Stimulated activated CD4-positive, alpha-beta T cell treated with anti-CD3 and anti-CD28 coated beads, TNF-alpha, amount 100 ng/mL, for 4 hours (primary cell): ENCODE measurements around the gene KRTAP12-1.

Experiments used
- DNase-seq, 3 experiments: peaks; one replicate each; pipeline ENCODE4 v3.0.0-alpha.2; 2020; ENCODE audit warnings: low read depth in 3 of 3

The KRTAP12-1 gene, protein sequence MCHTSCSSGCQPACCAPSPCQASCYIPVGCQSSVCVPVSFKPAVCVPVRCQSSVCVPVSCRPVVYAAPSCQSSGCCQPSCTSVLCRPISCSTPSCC

DNA sequence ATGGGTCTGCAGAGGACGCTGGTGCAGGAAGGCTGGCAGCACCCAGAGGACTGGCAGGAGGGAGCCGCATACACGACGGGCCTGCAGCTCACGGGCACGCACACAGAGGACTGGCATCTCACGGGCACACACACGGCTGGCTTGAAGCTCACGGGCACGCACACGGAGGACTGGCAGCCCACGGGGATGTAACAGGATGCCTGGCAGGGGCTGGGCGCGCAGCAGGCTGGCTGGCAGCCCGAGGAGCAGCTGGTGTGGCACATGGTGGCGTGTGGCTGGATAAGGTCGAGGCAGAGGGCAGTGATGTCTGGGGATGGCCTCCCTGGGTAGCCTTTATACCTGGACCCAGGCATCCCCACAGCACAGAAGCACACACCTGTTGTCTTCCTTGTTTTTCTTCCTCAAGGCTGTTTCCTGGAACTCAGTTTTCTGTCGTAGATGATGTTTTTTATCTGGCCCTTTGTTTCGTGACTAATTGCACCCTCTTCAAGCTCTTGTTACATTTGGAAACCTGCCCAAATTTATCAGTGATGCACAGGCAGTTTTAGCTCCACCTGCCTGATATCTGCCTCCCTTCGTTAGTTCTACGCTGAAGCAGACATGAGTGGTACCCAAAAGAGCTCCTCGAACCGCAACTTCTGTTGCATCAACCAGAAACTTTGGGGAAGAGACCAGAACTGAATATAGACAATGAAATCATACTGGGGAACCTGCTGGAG lies at the start of gene KRTAP12-1:
TSS of gene KRTAP12-1 (minus strand) at position 303 of the 719 bp plus-strand sequence. CDS start at position 263, 40 bp downstream.
- DNase-seq, result no peak

DNA sequence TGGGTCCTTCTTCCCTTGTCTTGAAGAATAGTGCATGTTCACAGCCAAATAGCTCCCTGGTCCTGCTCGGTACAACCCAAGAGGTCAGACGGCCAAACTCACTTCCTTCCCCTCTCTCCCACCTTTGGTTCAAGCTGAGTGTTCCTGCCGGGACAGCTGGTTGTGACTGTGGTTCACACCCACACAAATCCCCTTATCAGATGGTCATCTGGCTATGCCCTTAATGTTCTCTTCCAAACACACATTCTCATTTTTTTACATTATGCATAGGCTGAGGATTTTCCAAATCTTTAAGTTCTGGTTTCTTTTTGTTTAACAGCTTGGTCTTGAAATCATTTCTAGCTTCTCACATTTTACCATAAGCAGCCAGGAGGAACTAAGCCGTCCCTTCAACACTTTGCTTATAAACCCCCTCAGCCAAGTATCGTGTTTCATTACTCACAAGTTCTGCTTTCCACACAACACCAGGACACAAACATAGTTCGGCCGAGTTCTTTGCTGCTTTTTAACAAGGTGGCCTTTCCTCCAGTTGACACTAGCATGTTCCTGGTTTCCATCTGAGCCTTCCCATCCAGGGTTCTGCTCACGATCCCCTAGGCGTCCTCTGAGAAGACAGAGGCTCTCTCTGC lies 49.1 kb upstream of the KRTAP12-1 start:
- no peak for DNase-seq

DNA sequence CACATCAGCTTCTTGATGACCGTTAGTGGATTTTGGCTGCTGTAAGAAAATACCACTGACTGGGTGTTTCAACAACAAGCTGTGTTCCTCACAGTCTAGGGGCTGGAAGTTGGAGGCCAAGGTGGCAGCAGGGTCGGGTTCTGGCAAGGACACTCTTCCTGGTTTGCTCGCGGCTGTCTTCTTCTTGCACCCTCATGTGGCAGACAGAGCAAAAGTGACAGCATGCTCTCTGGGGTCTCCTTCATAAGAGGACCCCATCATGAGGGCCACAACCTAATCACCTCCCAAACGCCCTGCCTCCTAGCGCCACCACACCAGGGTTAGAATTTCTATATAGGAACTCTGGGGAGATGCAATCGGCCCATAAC lies 48.0 kb upstream of the KRTAP12-1 start:
- DNase-seq, result no peak

DNA sequence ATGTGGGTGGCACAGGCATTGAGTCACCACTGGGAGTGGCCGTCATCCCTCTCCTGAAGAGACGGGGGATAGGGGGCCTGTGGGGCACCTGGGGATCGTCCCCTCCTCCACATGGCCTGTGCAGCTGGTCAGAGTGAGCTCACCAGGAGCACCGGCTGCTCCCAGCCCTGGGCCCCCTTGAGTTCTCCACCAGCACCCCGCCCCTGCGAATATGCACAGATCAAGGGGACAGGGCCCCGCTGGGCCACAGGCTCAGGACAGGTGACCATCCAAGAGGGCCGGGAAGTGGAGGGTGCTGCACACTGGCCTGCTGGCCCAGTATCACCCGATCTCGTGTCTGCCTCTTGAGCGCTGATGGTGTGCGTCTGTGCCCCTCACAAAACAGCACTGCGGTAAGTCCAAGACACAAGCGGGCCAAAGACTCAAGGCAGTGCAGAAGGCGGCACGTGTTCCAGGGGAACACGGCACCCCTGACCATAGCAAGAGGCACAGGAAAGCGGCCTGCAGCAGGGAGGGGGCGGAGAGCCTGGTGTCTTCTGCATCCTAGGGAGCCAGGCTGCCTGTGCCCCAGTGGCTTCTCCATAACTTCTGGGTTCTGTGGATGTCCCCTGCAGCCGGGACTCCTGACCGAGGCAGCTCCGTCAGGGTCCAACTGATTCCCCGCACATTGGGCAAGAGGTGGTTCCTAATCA lies 47.5 kb upstream of the KRTAP12-1 start:
- DNase-seq, result no peak

GRCh38 chr21:44728716-44729115 lies 46.8 kb upstream of the KRTAP12-1 start:
- DNase-seq, result no peak

- DNase-seq, result no peak
Measured at GRCh38 chr21:44727757-44728156, 45.8 kb upstream of the KRTAP12-1 start.

DNA sequence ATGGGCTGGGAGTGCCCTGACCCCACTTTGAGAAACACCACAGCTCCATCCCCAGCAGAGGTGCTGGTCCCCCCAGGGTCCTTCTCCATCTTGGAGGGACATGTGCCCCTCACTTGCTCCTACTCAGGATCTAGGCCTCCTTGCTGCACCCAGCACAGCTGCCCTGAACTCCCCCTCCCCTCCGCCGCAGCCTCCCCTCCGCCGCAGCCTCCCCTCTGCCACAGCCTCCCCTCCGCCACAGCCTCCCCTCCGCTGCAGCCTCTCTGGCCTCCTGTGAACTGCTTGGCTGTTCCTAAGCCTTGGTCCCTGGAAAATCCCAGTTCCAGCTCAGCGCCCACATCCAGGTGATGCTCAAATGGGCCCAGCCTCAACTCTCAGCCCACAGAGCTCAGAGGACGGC lies 45.4 kb upstream of the KRTAP12-1 start:
- DNase-seq, result no peak

GRCh38 chr21:44726826-44727225 lies 44.9 kb upstream of the KRTAP12-1 start:
- no peak for DNase-seq

DNA sequence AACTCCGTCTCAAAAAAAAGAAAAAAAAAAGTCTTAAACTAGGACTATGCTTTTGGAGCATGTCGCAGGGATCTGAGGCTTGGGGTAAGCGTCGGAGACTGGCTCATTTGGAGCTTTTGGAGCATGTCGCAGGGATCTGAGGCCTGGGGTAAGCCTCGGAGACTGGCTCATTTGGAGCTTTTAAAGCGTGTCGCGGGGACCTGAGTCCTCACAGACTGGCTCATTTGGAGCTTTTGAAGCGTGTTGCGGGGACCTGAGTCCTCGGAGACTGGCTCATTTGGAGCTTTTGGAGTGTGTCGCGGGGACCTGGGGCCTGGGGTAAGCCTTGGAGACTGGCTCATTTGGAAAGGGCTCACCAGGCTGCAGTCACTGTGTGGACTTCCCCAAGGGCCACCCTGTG lies 43.0 kb upstream of the KRTAP12-1 start:
- DNase-seq, result no peak

GRCh38 chr21:44724196-44724595 lies 42.2 kb upstream of the KRTAP12-1 start:
- no peak for DNase-seq

- no peak for DNase-seq
Measured at GRCh38 chr21:44723177-44724131, 41.5 kb upstream of the KRTAP12-1 start.

GRCh38 chr21:44722731-44723130 lies 40.8 kb upstream of the KRTAP12-1 start:
- no peak for DNase-seq

GRCh38 chr21:44720170-44720569 lies 38.2 kb upstream of the KRTAP12-1 start:
- no peak for DNase-seq

GRCh38 chr21:44718571-44718970 lies 36.6 kb upstream of the KRTAP12-1 start:
- no peak for DNase-seq

DNA sequence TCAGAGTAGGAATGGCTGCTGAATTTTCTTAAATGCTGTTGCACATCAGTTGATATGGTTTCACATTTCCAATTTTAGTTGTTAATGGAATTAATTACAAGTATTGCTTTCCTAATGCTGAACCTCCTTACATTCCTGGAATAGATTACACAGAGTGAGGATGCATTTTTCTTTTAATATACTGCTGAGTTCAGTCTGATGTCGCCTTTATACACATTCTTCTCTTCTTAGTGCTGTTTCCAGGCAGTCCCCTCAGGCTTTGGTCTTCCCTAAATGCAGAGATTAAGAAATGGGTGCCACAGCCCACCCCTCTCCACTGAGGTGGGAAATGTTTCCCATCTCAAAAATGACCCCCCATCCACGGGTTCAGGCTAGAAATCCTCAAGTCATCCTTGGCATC lies 36.1 kb upstream of the KRTAP12-1 start:
- no peak for DNase-seq

- no peak for DNase-seq
Measured at GRCh38 chr21:44716984-44717383, 35.0 kb upstream of the KRTAP12-1 start.

GRCh38 chr21:44714905-44715304 lies 32.9 kb upstream of the KRTAP12-1 start:
- DNase-seq, result no peak

GRCh38 chr21:44713846-44714245 lies 31.9 kb upstream of the KRTAP12-1 start:
- DNase-seq, result no peak

DNA sequence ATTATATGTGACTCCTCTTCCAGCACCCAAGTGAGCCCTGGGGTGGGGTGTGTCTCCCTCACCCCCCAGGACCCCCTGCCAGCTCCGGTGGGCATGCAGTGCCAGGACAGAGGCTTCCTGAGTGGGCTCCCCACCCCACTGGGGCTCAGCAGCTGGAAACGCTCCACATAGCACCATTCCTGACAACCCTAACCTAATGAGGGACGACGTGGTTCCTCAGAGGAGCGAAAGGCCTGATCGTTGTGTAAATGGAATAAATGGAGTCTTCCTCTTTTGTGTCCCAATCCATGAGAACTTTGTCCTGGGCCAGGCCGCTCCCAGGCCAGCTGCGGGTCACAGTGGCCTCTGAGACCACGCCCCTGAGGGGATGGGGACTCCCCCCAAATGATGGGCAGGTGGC lies 31.2 kb upstream of the KRTAP12-1 start:
- DNase-seq, result no peak

GRCh38 chr21:44712203-44713028 lies 30.5 kb upstream of the KRTAP12-1 start:
- DNase-seq, result no peak
